H1 (cell line): ENCODE data around the gene ALPP. TPM values are rescaled to one million over a fixed set of nuclear protein-coding genes. Genes with fewer than 3 reads are reported as not detected.
"Not testable (repeated sequence)": the region's sequence is repeated elsewhere in the genome, so short reads cannot be mapped to it uniquely, and the experiment has no call there.

Experiments
- CTCF ChIA-PET: fragments of 300-600 bp; sonication (Branson Sonifier 250); formaldehyde crosslinking; loops from one replicate; lab custom pipeline; 2021; ENCODE audit not compliant: partially characterized antibody; lab: Charles Lee
- POLR2A ChIA-PET: fragments of 300-600 bp; sonication (Branson Sonifier 250); formaldehyde crosslinking; loops from one replicate; lab custom pipeline; 2021; ENCODE audit warnings: inconsistent platforms; ENCODE audit not compliant: partially characterized antibody; lab: Charles Lee
- DNase-seq, 2 experiments: peaks; one replicate each; pipeline versions ENCODE4 v3.0.0 to v3.0.0-alpha.2; 2010 to 2022; ENCODE audit warnings: low spot score in 2 of 2, low read depth in 1 of 2, mixed read lengths in 1 of 2
- FAIRE-seq: peaks from 2 replicates; lab custom pipeline; 2011; peaks lifted over from hg19 to GRCh38; lab: Jason Lieb, UNC
- H2AFZ ChIP-seq: 2 replicates; pipeline ENCODE4 v1.8.1; 2012; ENCODE audit warnings: low read length, inconsistent platforms
- H2AK5ac ChIP-seq: 2 replicates; pipeline ENCODE4 v1.6.1; 2013; ENCODE audit warnings: low read depth, low read length
- H2BK120ac ChIP-seq: replicated peaks from 2 replicates; pipeline ENCODE3; 2013; ENCODE audit warnings: low read depth, low read length, inconsistent platforms
- H2BK12ac ChIP-seq: 2 replicates; pipeline ENCODE4 v1.6.1; 2013; ENCODE audit warnings: low read depth, low read length
- H2BK15ac ChIP-seq: 2 replicates; pipeline ENCODE4 v1.6.1; 2013; ENCODE audit warnings: low read length
- H2BK20ac ChIP-seq: 2 replicates; pipeline ENCODE4 v1.6.1; 2013; ENCODE audit warnings: low read length
- H2BK5ac ChIP-seq: 2 replicates; pipeline ENCODE4 v1.6.1; 2013; ENCODE audit warnings: low read depth, low read length
- H3K14ac ChIP-seq: 2 replicates; pipeline ENCODE4 v1.6.1; 2013; ENCODE audit warnings: inconsistent platforms; ENCODE audit not compliant: insufficient read length
- H3K18ac ChIP-seq: 2 replicates; pipeline ENCODE4 v1.6.1; 2013; ENCODE audit warnings: low read length; ENCODE audit errors: extremely low read depth
- H3K23ac ChIP-seq: 2 replicates; pipeline ENCODE4 v1.6.1; 2013; ENCODE audit warnings: inconsistent platforms; ENCODE audit not compliant: insufficient read length
- H3K23me2 ChIP-seq: 2 replicates; pipeline ENCODE4 v1.6.1; 2013; ENCODE audit warnings: low read depth, low read length
- H3K27ac ChIP-seq: 2 replicates; pipeline ENCODE4 v1.6.1; 2011; ENCODE audit warnings: low read depth, low read length, inconsistent platforms
- H3K27me3 ChIP-seq, 4 experiments: replicated peaks in 1 of 4; 1 replicate in 1 of 4; 2 replicates in 3 of 4; pipeline versions ENCODE4 v1.6.1 to v1.8.1; 2011 to 2013; ENCODE audit warnings: low read length in 3 of 4, mild to moderate bottlenecking in 3 of 4, inconsistent platforms in 2 of 4, mixed read lengths in 2 of 4, moderate library complexity in 1 of 4; ENCODE audit not compliant: control insufficient read depth in 3 of 4, insufficient read depth in 3 of 4; ENCODE audit errors: extremely low read depth in 1 of 4
- H3K36me3 ChIP-seq, 4 experiments: 2 replicates each; pipeline versions ENCODE4 v1.6.1 to v1.8.1; 2011 to 2013; ENCODE audit warnings: mild to moderate bottlenecking in 4 of 4, low read length in 3 of 4, moderate library complexity in 2 of 4, control low read depth in 1 of 4, inconsistent platforms in 1 of 4; ENCODE audit not compliant: insufficient read depth in 4 of 4, control insufficient read depth in 2 of 4
- H3K4ac ChIP-seq: replicated peaks from 2 replicates; pipeline ENCODE3; 2013; ENCODE audit warnings: low read length, low read depth, mixed read lengths, inconsistent platforms; ENCODE audit not compliant: insufficient read length
- H3K4me1 ChIP-seq, 4 experiments: replicated peaks in 1 of 4; 1 replicate in 1 of 4; 2 replicates in 3 of 4; pipeline versions ENCODE4 v1.6.1 to v1.8.1; 2011 to 2013; ENCODE audit warnings: low read length in 3 of 4, inconsistent platforms in 2 of 4, mixed read lengths in 1 of 4; ENCODE audit not compliant: insufficient read depth in 4 of 4, control insufficient read depth in 3 of 4
- H3K4me2 ChIP-seq, 2 experiments: 2 replicates each; pipeline versions ENCODE4 v1.6.1 to v1.8.1; 2011 to 2013; ENCODE audit warnings: low read depth in 2 of 2, low read length in 2 of 2, control low read depth in 1 of 2, inconsistent platforms in 1 of 2, mild to moderate bottlenecking in 1 of 2; ENCODE audit not compliant: insufficient read depth in 1 of 2
- H3K4me3 ChIP-seq, 4 experiments: fragments of 200-600, 300-600 bp in 1 of 4; sonication (generic), shearing (Covaris generic), sonication (Bioruptor Twin) in 1 of 4; 2 replicates each; pipeline versions ENCODE4 v1.5.1 to v1.8.1; 2011 to 2016; ENCODE audit warnings: low read length in 4 of 4, low read depth in 3 of 4, control low read depth in 2 of 4, inconsistent platforms in 2 of 4, mild to moderate bottlenecking in 2 of 4, mixed read lengths in 1 of 4, moderate library complexity in 1 of 4; ENCODE audit not compliant: insufficient read depth in 2 of 4; ENCODE audit errors: extremely low read depth in 1 of 4
- H3K56ac ChIP-seq: replicated peaks from 2 replicates; pipeline ENCODE3; 2013; ENCODE audit warnings: low read depth, mild to moderate bottlenecking, mixed read lengths, low read length, inconsistent platforms; ENCODE audit not compliant: insufficient read length
- H3K79me1 ChIP-seq: 2 replicates; pipeline ENCODE4 v1.6.1; 2013; ENCODE audit warnings: low read depth, low read length, control low read depth
- H3K79me2 ChIP-seq, 2 experiments: 2 replicates each; pipeline versions ENCODE4 v1.6.1 to v1.8.1; 2012 to 2013; ENCODE audit warnings: low read length in 2 of 2, mild to moderate bottlenecking in 2 of 2, inconsistent platforms in 1 of 2; ENCODE audit not compliant: insufficient read depth in 2 of 2, control insufficient read depth in 1 of 2
- H3K9ac ChIP-seq, 4 experiments: replicated peaks in 1 of 4; 1 replicate in 1 of 4; 2 replicates in 3 of 4; pipeline versions ENCODE4 v1.6.1 to v1.8.1; 2011 to 2013; ENCODE audit warnings: low read depth in 3 of 4, low read length in 3 of 4, control low read depth in 2 of 4, mild to moderate bottlenecking in 2 of 4, moderate library complexity in 2 of 4, inconsistent platforms in 1 of 4; ENCODE audit errors: extremely low read depth in 1 of 4
- H3K9me3 ChIP-seq, 2 experiments: 2 replicates each; pipeline versions ENCODE4 v1.6.1 to v1.8.1; 2012 to 2013; ENCODE audit warnings: mild to moderate bottlenecking in 2 of 2, moderate library complexity in 2 of 2, control low read depth in 1 of 2, inconsistent platforms in 1 of 2, low read depth in 1 of 2, low read length in 1 of 2, mixed read lengths in 1 of 2; ENCODE audit not compliant: insufficient read depth in 2 of 2
- H4K20me1 ChIP-seq, 2 experiments: replicated peaks in 1 of 2; 2 replicates each; pipeline versions ENCODE3 to v1.8.1; 2011 to 2013; ENCODE audit warnings: inconsistent platforms in 2 of 2, low read length in 2 of 2, mild to moderate bottlenecking in 1 of 2; ENCODE audit not compliant: insufficient read depth in 2 of 2, control insufficient read depth in 1 of 2
- H4K5ac ChIP-seq: 2 replicates; pipeline ENCODE4 v1.6.1; 2013; ENCODE audit warnings: low read length, low read depth, mixed read lengths, inconsistent platforms; ENCODE audit not compliant: insufficient read length
- H4K8ac ChIP-seq: 2 replicates; pipeline ENCODE4 v1.8.0; 2013; ENCODE audit warnings: mild to moderate bottlenecking, moderate library complexity, low read length, inconsistent platforms; ENCODE audit not compliant: insufficient read depth; ENCODE audit errors: extremely low read depth
- H4K91ac ChIP-seq: replicated peaks from 2 replicates; pipeline ENCODE3; 2013; ENCODE audit warnings: low read length, mixed read lengths, inconsistent platforms; ENCODE audit not compliant: insufficient read length
- WGBS, 2 experiments: shearing (Covaris generic) in 1 of 2; methylation state at CpG; one replicate each; pipeline versions ENCODE4 v1.1.6 to v1.1.7; 2013 to 2015; ENCODE audit warnings: low lambda C conversion rate in 2 of 2, mixed read lengths in 2 of 2, inconsistent platforms in 1 of 2, low coverage in 1 of 2, missing lambda C conversion rate in 1 of 2; ENCODE audit not compliant: insufficient replicate concordance in 2 of 2, insufficient coverage in 1 of 2, insufficient read length in 1 of 2; ENCODE audit errors: extremely low coverage in 1 of 2, missing lambda C conversion rate in 1 of 2; 5-methylcytosine and 5-hydroxymethylcytosine counted together
- polyA plus RNA-seq, 7 experiments: library from polyadenylated mRNA; depleted of rRNA in 3 of 7; stranded (reverse) in 5 of 7; unstranded in 2 of 7; fragments of >200 nt in 5 of 7; fragments of 200-250 nt in 2 of 7; gene quantifications; 1 replicate in 5 of 7; 2 replicates in 1 of 7; 4 replicates in 1 of 7; pipeline versions ENCODE4 v1.2.1 to v1.2.3, GENCODE V29; 2011 to 2013; ENCODE audit warnings: missing spikeins in 2 of 7, mixed read lengths in 2 of 7
- total RNA-seq: library from RNA; stranded (reverse); fragmentation: NEBNext Ultra II Directional; extraction: Animal tissue kit (Norgen Biotek cat#: 25700); gene quantifications from 2 replicates; pipeline ENCODE4 v1.2.1, GENCODE V29; 2021

ALPP gene
- total and polyA plus RNA-seq, 2 of the 8 experiments (the other 6 are each of a cell fraction or from before 2014, with no cell fraction given) = 0.15 TPM

DNA sequence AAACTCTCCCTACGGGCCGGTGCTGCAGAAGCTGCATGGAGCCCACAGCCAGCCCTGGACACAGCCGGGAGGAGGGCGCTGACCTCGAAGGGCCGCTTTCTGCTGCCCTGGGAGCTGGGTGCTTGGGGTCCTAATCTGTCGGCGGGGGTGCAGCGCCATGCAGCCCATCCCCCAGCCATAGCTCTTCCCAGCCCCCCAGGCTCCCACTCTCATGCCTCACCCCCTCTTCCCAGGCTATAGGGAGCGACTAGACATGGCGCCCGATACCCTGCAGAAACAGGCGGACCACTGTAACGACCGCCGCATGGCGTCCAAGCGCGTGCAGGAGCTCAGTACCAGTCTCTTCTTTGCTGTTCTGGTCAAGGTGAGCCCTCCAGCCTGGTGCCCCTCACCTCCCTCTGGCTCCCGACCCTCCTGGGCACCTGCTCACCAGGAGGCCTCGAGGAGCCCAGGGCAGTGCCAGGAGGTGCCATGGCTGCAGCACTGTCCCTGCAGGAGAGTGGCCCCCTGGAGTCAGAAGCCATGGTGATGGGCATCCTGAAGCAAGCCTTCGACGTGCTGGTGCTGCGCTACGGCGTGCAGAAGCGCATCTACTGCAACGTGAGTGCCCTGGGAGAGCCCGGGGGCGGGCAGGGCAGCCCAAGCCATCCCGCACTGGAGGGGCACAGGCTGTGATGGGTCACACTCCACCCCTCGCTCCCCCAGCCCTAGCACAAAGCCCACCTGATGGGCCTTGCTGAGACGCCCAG, 44.2 kb upstream of the ALPP start:
- H3K18ac ChIP-seq, H3K4me1 ChIP-seq, H2BK12ac ChIP-seq, H3K4me3 ChIP-seq, H3K23ac ChIP-seq, H3K9ac ChIP-seq, H2BK15ac ChIP-seq, H3K14ac ChIP-seq, H4K91ac ChIP-seq, H2BK20ac ChIP-seq, H3K9me3 ChIP-seq, POLR2A ChIA-PET, H2BK120ac ChIP-seq, H2BK5ac ChIP-seq, H3K56ac ChIP-seq, H2AK5ac ChIP-seq, H3K79me2 ChIP-seq, H3K4me2 ChIP-seq, H3K79me1 ChIP-seq, H4K8ac ChIP-seq, FAIRE-seq, H3K27me3 ChIP-seq, H4K20me1 ChIP-seq, H3K36me3 ChIP-seq, H3K23me2 ChIP-seq, H3K27ac ChIP-seq, H2AFZ ChIP-seq, H4K5ac ChIP-seq, H3K4ac ChIP-seq: not testable (repeated sequence)
- DNase-seq = peak in 1 of 2 experiments; percentile 28
- CTCF ChIA-PET = interaction anchor here (0.6 to 5.5 kb wide), 26 partner anchors 7 to 434 kb away, joined by 3 to 92 read pairs (median 3); partner anchors contain the start of genes CHRNG and PRSS56
- WGBS, 2 experiments = 97% methylated on average over 26 of the region's 33 CpGs; no CpG with 5 or more reads in 1 of the 2 experiments

DNA sequence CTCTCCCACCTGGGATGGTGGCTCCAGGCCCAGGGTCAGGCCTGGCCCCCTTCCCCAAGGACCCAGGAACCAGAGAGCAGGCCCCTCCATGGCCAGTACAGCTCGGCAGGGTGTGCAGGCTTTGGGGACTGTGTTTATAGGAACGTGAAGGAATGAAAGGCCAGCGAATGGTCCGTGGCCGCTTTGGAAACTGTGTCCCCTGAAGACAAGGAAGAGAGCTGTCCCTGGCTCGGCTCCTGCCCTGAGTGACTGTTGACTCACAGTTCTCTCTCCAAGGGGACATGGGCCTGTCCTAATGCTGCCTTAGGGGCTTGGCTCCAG, 43.7 kb upstream of the ALPP start:
- H3K56ac ChIP-seq, H2AFZ ChIP-seq, H3K79me2 ChIP-seq, H3K36me3 ChIP-seq, H4K91ac ChIP-seq, H3K27me3 ChIP-seq, H2BK120ac ChIP-seq, FAIRE-seq, H2BK20ac ChIP-seq, H3K14ac ChIP-seq, H3K9me3 ChIP-seq, H4K5ac ChIP-seq, H3K9ac ChIP-seq, H3K4me1 ChIP-seq, H2AK5ac ChIP-seq, H4K20me1 ChIP-seq, H3K23me2 ChIP-seq, H3K27ac ChIP-seq, DNase-seq, H3K23ac ChIP-seq, H3K79me1 ChIP-seq, H2BK5ac ChIP-seq, H3K4me3 ChIP-seq, H3K18ac ChIP-seq, H2BK15ac ChIP-seq, H3K4me2 ChIP-seq, POLR2A ChIA-PET, H2BK12ac ChIP-seq, H3K4ac ChIP-seq, H4K8ac ChIP-seq: not testable (repeated sequence)
- CTCF ChIA-PET = interaction anchor here (0.7 to 5.5 kb wide), 26 partner anchors 8 to 482 kb away, joined by 3 to 92 read pairs (median 6); partner anchors contain the start of genes CHRNG and PRSS56
- 93% methylated on average over 5 of the region's 6 CpGs; no CpG with 5 or more reads in 1 of the 2 experiments for WGBS, 2 experiments
